Mesenchymal stem cell (in vitro differentiated cells and primary cell): ENCODE data around the gene CASP4.

Experiments used
- DNase-seq: peaks from one replicate; pipeline ENCODE4 v3.0.0-alpha.2; 2013
- H2AFZ ChIP-seq: one replicate; pipeline ENCODE4 v1.6.1; 2013; ENCODE audit warnings: low read depth, mild to moderate bottlenecking, control low read depth, inconsistent platforms, low read length, moderate library complexity
- H2AK5ac ChIP-seq: 2 replicates; pipeline ENCODE4 v1.6.1; 2013; ENCODE audit warnings: low read length, moderate library complexity, mild to moderate bottlenecking, inconsistent platforms; ENCODE audit not compliant: severe bottlenecking
- H2BK120ac ChIP-seq: one replicate; pipeline ENCODE4 v1.6.1; 2013; ENCODE audit warnings: low read depth, mild to moderate bottlenecking, inconsistent platforms, low read length, moderate library complexity
- H2BK12ac ChIP-seq, 2 experiments: one replicate each; pipeline ENCODE4 v1.6.1; 2013; ENCODE audit warnings: inconsistent platforms in 2 of 2, low read length in 2 of 2, mild to moderate bottlenecking in 2 of 2, moderate library complexity in 2 of 2, control low read depth in 1 of 2
- H2BK15ac ChIP-seq: one replicate; pipeline ENCODE4 v1.6.1; 2013; ENCODE audit warnings: mild to moderate bottlenecking, low read depth, inconsistent platforms; ENCODE audit not compliant: poor library complexity, severe bottlenecking
- H2BK5ac ChIP-seq: 2 replicates; pipeline ENCODE4 v1.6.1; 2013; ENCODE audit warnings: low read depth, mild to moderate bottlenecking, low read length, control low read depth, inconsistent platforms; ENCODE audit not compliant: poor library complexity, severe bottlenecking
- H3K14ac ChIP-seq, 2 experiments: one replicate each; pipeline ENCODE4 v1.6.1; 2013; ENCODE audit warnings: inconsistent platforms in 2 of 2, low read length in 2 of 2, control low read depth in 1 of 2, mild to moderate bottlenecking in 1 of 2, moderate library complexity in 1 of 2
- H3K18ac ChIP-seq, 2 experiments: one replicate each; pipeline ENCODE4 v1.6.1; 2013; ENCODE audit warnings: inconsistent platforms in 2 of 2, low read length in 2 of 2, control low read depth in 1 of 2, low read depth in 1 of 2, mild to moderate bottlenecking in 1 of 2
- H3K23ac ChIP-seq, 2 experiments: one replicate each; pipeline ENCODE4 v1.6.1; 2013; ENCODE audit warnings: inconsistent platforms in 2 of 2, low read length in 2 of 2, mild to moderate bottlenecking in 2 of 2, moderate library complexity in 2 of 2, control low read depth in 1 of 2
- H3K27ac ChIP-seq: 2 replicates; pipeline ENCODE4 v1.5.1; 2013; ENCODE audit warnings: mild to moderate bottlenecking, moderate library complexity, low read length, control low read depth, inconsistent platforms; ENCODE audit not compliant: poor library complexity, severe bottlenecking
- H3K27me3 ChIP-seq, 2 experiments: 2 replicates each; pipeline versions ENCODE4 v1.6.1 to v1.7.0; 2013; ENCODE audit warnings: low read length in 2 of 2, mild to moderate bottlenecking in 2 of 2, moderate library complexity in 2 of 2, control low read depth in 1 of 2, inconsistent platforms in 1 of 2; ENCODE audit not compliant: control insufficient read depth in 1 of 2, insufficient read depth in 1 of 2
- H3K36me3 ChIP-seq, 2 experiments: 2 replicates each; pipeline versions ENCODE4 v1.6.1 to v1.7.0; 2013; ENCODE audit warnings: low read length in 2 of 2, control low read depth in 1 of 2, inconsistent platforms in 1 of 2, low read depth in 1 of 2, mild to moderate bottlenecking in 1 of 2; ENCODE audit not compliant: insufficient read depth in 2 of 2, control insufficient read depth in 1 of 2
- H3K4ac ChIP-seq, 2 experiments: one replicate each; pipeline ENCODE4 v1.6.1; 2013; ENCODE audit warnings: inconsistent platforms in 2 of 2, low read length in 2 of 2, mild to moderate bottlenecking in 2 of 2, moderate library complexity in 2 of 2, control low read depth in 1 of 2, low read depth in 1 of 2
- H3K4me1 ChIP-seq: 2 replicates; pipeline ENCODE4 v1.6.1; 2013; ENCODE audit warnings: low read depth, low read length, control low read depth; ENCODE audit not compliant: control insufficient read depth, insufficient read depth
- H3K4me2 ChIP-seq: 2 replicates; pipeline ENCODE4 v1.6.1; 2013; ENCODE audit warnings: low read length, mild to moderate bottlenecking, inconsistent platforms; ENCODE audit not compliant: poor library complexity, severe bottlenecking
- H3K4me3 ChIP-seq, 2 experiments: 2 replicates each; pipeline versions ENCODE4 v1.5.1 to v1.7.0; 2013; ENCODE audit warnings: low read length in 2 of 2, mild to moderate bottlenecking in 2 of 2, control low read depth in 1 of 2, low read depth in 1 of 2; ENCODE audit not compliant: insufficient read depth in 1 of 2
- H3K79me1 ChIP-seq: replicated peaks from 2 replicates; pipeline ENCODE4 v1.6.1; 2013; ENCODE audit warnings: mild to moderate bottlenecking, control low read depth, low read length, inconsistent platforms; ENCODE audit not compliant: poor library complexity, severe bottlenecking
- H3K9ac ChIP-seq: 2 replicates; pipeline ENCODE4 v1.7.0; 2013; ENCODE audit warnings: mild to moderate bottlenecking, low read length, moderate library complexity
- H3K9me3 ChIP-seq: 2 replicates; pipeline ENCODE4 v1.7.0; 2013; ENCODE audit warnings: mild to moderate bottlenecking, low read length; ENCODE audit not compliant: control insufficient read depth
- H4K8ac ChIP-seq: one replicate; pipeline ENCODE4 v1.6.1; 2013; ENCODE audit warnings: inconsistent platforms, mild to moderate bottlenecking, low read length, moderate library complexity
- H4K91ac ChIP-seq: one replicate; pipeline ENCODE4 v1.6.1; 2013; ENCODE audit warnings: mild to moderate bottlenecking, low read length, inconsistent platforms
- WGBS: methylation state at CpG from one replicate; pipeline ENCODE4 v1.1.7; 2013; ENCODE audit warnings: mixed read lengths; 5-methylcytosine and 5-hydroxymethylcytosine counted together

CASP4 gene

GRCh38 chr11:104970756-104971155 lies 2.4 kb upstream of the CASP4 start:
- peaks cover 25% of the 10 kb centered on the region for H3K9me3 ChIP-seq
- H4K91ac ChIP-seq = no peak overlapping the region
- no peaks in the 10 kb centered on the region for H3K27me3 ChIP-seq
- no peak overlapping the region for H3K9ac ChIP-seq
- no peak overlapping the region for H3K23ac ChIP-seq
- H2BK15ac ChIP-seq = no peak overlapping the region
- H3K79me1 ChIP-seq = peaks cover 2% of the 10 kb centered on the region
- H3K36me3 ChIP-seq = no peaks in the 10 kb centered on the region
- peaks cover 4% of the 10 kb centered on the region for H3K4me1 ChIP-seq
- no peak overlapping the region for H2BK12ac ChIP-seq
- no peak overlapping the region for H3K4me2 ChIP-seq
- DNase-seq = no peak
- no peak overlapping the region for H3K4ac ChIP-seq
- no peak overlapping the region for H2AK5ac ChIP-seq
- H3K18ac ChIP-seq = no peak overlapping the region
- no peak overlapping the region for H3K4me3 ChIP-seq
- no peak overlapping the region for H2BK120ac ChIP-seq
- no peak overlapping the region for H3K14ac ChIP-seq
- H2AFZ ChIP-seq = no peak overlapping the region
- H3K27ac ChIP-seq = no peak overlapping the region
- H2BK5ac ChIP-seq = no peak overlapping the region
- H4K8ac ChIP-seq = no peak overlapping the region

- no peak overlapping the region for H2BK5ac ChIP-seq
- no peaks in the 10 kb centered on the region for H3K27me3 ChIP-seq
- H2BK15ac ChIP-seq = peak overlapping the region; percentile 86
- H2AFZ ChIP-seq = peak overlapping the region; percentile 91
- H3K79me1 ChIP-seq = peaks cover 3% of the 10 kb centered on the region
- peak; percentile 32 for DNase-seq
- peak overlapping the region; percentile 99 for H4K8ac ChIP-seq
- peak overlapping the region; percentile 94 to 99 for H3K18ac ChIP-seq
- H3K36me3 ChIP-seq = no peaks in the 10 kb centered on the region
- H3K4me1 ChIP-seq = peaks cover 4% of the 10 kb centered on the region
- 76% methylated on average over 16 of the region's 16 CpGs for WGBS
- peak overlapping the region; percentile 97 to 100 for H2BK12ac ChIP-seq
- H3K23ac ChIP-seq = no peak overlapping the region
- peak overlapping the region; percentile 54 for H2AK5ac ChIP-seq
- peaks cover 18% of the 10 kb centered on the region for H3K9me3 ChIP-seq
- H3K4ac ChIP-seq = peak overlapping the region; percentile 99
- peak overlapping the region; percentile 51 to 80 for H3K14ac ChIP-seq
- H3K9ac ChIP-seq = peak overlapping the region; percentile 96
- no peak overlapping the region for H3K4me2 ChIP-seq
- H3K4me3 ChIP-seq = peak overlapping the region in 1 of 2 experiments; percentile 87
- no peak overlapping the region for H3K27ac ChIP-seq
- peak overlapping the region; percentile 100 for H2BK120ac ChIP-seq
- H4K91ac ChIP-seq = peak overlapping the region; percentile 99
These were observed 742 bp upstream of the CASP4 start for GRCh38 chr11:104968856-104969776.

GRCh38 chr11:104967534-104968354 lies 630 bp downstream of the CASP4 start:
- Histone ChIP-seq H3K4me3 (peak overlapping the region in 1 of 2 experiments; percentile 87), H2BK5ac (no peak overlapping the region), H3K14ac (no peak overlapping the region), H4K8ac (no peak overlapping the region), H2AFZ (no peak overlapping the region), H3K9ac (peak overlapping the region; percentile 96), H3K27me3 (no peaks in the 10 kb centered on the region), H3K4me1 (peaks cover 4% of the 10 kb centered on the region), H3K23ac (no peak overlapping the region), H3K4ac (no peak overlapping the region), H2BK12ac (no peak overlapping the region), H3K36me3 (no peaks in the 10 kb centered on the region), H2BK120ac (peak overlapping the region; percentile 49), H2AK5ac (no peak overlapping the region), H3K9me3 (peaks cover 8% of the 10 kb centered on the region), H2BK15ac (no peak overlapping the region), H3K18ac (peak overlapping the region in 1 of 2 experiments; percentile 43), H3K27ac (no peak overlapping the region), H3K79me1 (peaks cover 3% of the 10 kb centered on the region), H4K91ac (no peak overlapping the region), H3K4me2 (peak overlapping the region; percentile 3)
- 64% methylated on average over 7 of the region's 11 CpGs for WGBS
- DNase-seq = peak; percentile 33

GRCh38 chr11:104965735-104966134 lies 2.6 kb downstream of the CASP4 start:
- peak overlapping the region in 1 of 2 experiments; percentile 26 for H3K14ac ChIP-seq
- H3K18ac ChIP-seq = no peak overlapping the region
- H3K4ac ChIP-seq = peak overlapping the region in 1 of 2 experiments; percentile 70
- H2BK15ac ChIP-seq = no peak overlapping the region
- no peak overlapping the region for H4K8ac ChIP-seq
- peak overlapping the region in 1 of 2 experiments; percentile 87 for H3K4me3 ChIP-seq
- DNase-seq = no peak
- no peak overlapping the region for H3K27ac ChIP-seq
- no peak overlapping the region for H4K91ac ChIP-seq
- peaks cover under 1% of the 10 kb centered on the region for H3K9me3 ChIP-seq
- H3K4me1 ChIP-seq = peaks cover 4% of the 10 kb centered on the region
- no peak overlapping the region for H2BK5ac ChIP-seq
- no peak overlapping the region for H3K9ac ChIP-seq
- H3K27me3 ChIP-seq = no peaks in the 10 kb centered on the region
- H2AFZ ChIP-seq = no peak overlapping the region
- WGBS = 98% methylated on average over 5 of the region's 5 CpGs
- no peak overlapping the region for H2BK120ac ChIP-seq
- no peak overlapping the region for H2AK5ac ChIP-seq
- no peak overlapping the region for H3K4me2 ChIP-seq
- H3K23ac ChIP-seq = no peak overlapping the region
- peaks cover 3% of the 10 kb centered on the region for H3K79me1 ChIP-seq
- no peak overlapping the region for H2BK12ac ChIP-seq
- H3K36me3 ChIP-seq = peaks cover 0 to 19% of the 10 kb centered on the region in 2 experiments
